GM18870 (cell line): Measurements from ENCODE around the gene PPIH.
A peak's percentile ranks its signal among the peaks of the same experiment; 100 is the strongest.
"Not testable (repeated sequence)": the region's sequence is repeated elsewhere in the genome, so short reads cannot be mapped to it uniquely, and the experiment has no call there.

Experiments used
- ATAC-seq: cut with Tn5 transposase; IDR thresholded peaks from one replicate; pipeline ENCODE4 v1.9.1; 2021; ENCODE audit warnings: moderate library complexity; ENCODE audit not compliant: unreplicated experiment

Gene PPIH

GRCh38 chr1:42657981-42658876, at the start of gene PPIH:
PPIH (plus strand) TSS chr1:42658423; CDS start chr1:42658447, 24 bp downstream.
- peak; percentile 84 for ATAC-seq

- ATAC-seq: no peak
These were observed 44.5 kb upstream of the PPIH start for GRCh38 chr1:42613803-42614131.

DNA sequence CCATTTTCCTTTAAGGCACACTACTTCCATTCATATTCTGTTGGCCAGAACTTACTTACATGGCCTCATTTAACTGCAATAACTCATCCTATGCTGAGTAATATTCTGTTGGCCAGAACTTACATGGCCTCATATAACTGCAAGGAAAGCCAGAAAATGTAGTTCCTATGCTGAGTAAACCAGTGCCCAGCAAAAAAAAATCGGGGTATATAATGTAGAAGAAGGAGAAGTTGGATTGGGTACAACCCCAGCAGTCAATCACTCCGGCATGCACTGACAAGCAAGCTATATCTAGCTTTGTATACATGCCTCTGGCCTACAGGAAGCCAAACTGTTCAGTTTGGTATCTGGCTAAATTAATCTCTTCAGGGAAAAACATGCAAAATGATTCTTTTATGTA, 39.4 kb upstream of the PPIH start:
- ATAC-seq: no peak

GRCh38 chr1:42620307-42620706, 37.9 kb upstream of the PPIH start:
- ATAC-seq: no peak

- ATAC-seq: not testable (repeated sequence)
These were observed 37.0 kb upstream of the PPIH start for GRCh38 chr1:42621180-42621579.

DNA sequence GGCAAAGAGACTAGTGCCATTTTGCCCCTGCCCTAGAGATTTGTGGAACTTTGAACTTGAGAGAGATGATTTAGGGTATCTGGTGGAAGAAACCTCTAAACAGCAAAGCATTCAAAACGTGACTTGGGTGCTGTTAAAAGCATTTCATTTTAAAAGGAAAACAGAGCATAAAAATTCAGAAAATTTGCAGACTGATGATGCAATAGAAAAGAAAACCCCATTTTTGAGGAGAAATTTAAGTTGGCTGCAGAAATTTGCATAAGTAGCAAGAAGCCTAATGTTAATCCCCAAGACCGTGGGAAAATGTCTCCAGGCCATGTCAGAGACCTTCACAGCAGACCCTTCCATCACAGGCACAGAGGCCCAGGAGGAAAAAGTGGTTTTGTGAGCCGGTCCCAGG, 31.0 kb upstream of the PPIH start:
- ATAC-seq: not testable (repeated sequence)

DNA sequence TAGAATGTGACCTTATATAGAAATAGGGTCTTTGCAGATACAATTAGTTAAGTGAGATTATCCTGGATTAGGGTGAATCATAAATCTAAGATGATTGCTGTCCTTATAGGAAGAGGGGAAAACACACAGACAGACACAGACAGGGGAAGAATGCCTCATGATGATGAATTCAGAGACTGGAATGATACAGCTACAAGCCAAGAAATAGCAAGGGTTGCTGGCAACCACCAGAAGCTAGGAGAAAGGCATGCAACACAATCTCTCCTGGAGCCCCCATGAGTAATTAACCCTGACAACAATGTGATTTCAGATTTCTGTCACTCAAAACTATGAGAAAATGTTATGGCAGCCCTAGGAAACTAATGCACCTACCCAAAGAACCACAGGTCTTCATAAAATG, 19.1 kb upstream of the PPIH start:
- no peak for ATAC-seq

GRCh38 chr1:42646056-42646455, 12.2 kb upstream of the PPIH start:
- ATAC-seq: no peak

GRCh38 chr1:42657201-42657600, 1.0 kb upstream of the PPIH start:
- ATAC-seq: no peak

DNA sequence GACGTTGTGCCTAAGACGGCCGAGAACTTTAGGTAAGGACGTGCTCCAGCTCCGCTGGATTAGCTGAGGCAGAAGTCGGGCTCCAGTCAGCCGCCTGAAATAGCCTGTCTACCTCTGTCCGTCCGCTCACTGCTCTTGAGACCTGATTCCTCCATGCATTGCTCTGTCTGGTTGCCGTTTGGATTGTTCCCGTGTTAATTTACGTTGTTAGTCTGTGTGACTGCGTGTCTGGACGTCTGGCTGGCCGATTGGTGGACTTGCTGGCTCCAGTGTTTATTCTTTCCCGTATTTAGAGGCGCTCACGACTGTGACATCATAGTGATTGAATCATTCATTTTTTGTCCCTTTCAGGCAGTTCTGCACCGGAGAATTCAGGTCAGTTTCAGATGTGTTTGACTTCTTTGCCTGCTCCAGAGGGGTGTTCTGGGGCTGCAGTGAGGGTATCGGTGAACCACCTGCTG, 684 bp downstream of the PPIH start:
- ATAC-seq: no peak

GRCh38 chr1:42660907-42661500, 2.8 kb downstream of the PPIH start:
- no peak for ATAC-seq

- ATAC-seq: no peak
These were observed 11.7 kb downstream of the PPIH start for GRCh38 chr1:42669936-42670335.

GRCh38 chr1:42670425-42670824, 12.2 kb downstream of the PPIH start:
- ATAC-seq: no peak

DNA sequence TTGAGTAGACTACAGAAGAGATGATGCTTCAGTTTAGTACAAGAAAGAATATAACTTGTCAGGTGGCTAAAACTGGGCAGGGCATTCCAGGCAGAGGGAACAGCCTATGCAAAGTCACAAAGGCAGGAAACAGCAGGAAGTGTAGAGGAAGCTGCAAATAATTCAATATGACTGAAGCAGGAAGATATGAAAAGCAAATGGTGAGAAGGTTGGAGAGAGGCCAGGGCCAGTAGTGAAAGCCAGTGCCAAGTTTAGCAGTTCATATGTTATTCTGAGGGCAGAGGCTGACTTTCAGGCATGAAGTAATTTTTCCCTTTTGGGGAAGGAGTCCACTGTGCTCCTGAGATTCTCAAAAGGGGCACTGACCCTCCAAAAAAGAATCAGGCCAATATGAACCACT, 16.0 kb downstream of the PPIH start:
- ATAC-seq: no peak

DNA sequence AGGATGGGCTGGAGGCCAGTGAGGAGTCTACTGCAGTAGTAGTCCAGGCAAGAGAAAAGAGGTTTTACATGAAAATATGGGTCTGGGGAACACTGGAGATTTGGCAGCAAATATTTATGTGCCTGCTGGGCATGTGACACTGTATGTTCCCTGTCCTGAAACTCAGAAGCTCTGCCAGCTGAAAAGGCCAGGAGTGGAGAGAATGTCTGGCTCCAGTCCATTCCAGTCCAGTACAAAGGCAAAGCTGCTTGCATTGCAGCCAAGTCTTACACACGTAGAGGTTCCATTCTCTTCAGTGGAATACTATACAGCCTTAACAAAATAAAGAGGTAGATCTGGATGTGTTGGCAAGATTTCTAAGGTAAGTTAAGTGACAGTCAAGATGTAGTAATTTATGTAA, 16.5 kb downstream of the PPIH start:
- no peak for ATAC-seq

DNA sequence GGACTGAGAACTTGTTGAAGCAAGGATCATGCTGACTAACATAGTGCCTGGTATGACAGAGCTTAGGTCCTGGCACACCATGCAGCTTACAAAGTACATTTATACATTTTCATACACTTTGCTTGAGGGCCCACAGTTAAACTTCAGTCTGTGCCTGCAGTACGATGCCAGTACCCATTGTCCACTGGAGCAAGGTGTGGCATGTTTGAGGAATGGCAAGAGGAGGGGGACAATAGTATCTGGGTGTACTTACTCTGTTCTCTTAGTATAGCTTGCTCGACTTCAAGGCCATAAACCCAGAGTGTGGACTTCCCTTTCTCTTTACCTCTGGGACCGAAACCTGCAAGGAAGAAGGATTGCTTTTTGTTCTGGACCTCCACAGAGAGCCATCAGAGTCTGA, 17.2 kb downstream of the PPIH start:
- no peak for ATAC-seq

DNA sequence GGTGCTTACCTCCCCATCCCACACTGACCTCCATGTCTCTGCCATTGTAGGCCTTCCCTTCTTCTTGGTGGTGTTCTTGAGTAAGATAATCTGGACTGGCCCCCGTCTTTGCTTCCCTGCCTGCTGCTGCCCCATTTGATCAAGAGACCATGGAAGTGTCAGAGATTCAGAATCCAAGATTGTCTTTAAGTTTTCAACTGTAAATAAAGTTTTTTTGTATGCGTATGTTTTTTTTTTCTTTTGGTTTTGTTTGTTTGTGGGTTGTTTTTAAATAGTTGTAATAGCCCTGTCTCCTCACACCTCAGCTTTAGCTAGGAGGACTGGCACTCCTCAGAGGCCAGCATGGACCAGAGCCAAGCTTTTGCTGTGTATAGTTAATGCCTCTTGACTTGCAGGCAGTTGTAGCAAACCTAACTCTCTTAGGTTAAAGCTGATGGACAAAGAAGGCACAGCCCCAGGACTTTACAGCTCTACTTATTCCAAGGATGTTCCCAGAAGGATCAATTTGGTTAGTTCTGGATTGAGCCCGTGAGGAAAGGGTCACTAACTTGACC, 18.4 kb downstream of the PPIH start:
- ATAC-seq: no peak

DNA sequence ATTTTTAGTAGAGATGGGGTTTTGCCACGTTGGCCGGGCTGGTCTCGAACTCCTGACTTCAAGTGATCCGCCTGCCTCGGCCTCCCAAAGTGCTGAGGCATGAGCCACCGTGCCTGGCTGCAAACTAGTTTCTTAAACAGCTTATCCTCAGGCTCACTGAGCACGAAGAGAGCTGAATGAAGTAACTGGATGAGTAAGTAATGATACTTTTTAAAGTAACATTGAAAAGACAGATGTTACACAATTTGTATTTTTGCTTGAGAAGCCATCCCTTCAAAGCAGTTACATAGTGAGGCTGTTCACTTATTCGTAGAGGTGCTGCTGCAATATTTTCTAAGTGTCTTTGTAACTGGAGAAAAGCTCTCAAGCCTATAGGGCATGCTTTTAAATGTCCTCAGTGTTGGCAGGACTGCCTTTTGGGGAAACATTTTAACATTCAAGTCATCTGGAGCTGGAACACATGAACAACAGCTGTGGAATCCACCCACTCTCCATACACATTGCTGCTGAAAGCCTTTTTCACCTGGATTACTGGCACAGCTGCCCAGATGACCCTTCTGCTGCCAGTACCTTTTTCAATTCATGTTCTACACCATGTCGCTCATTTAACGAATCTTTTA, 21.3 kb downstream of the PPIH start:
- no peak for ATAC-seq

DNA sequence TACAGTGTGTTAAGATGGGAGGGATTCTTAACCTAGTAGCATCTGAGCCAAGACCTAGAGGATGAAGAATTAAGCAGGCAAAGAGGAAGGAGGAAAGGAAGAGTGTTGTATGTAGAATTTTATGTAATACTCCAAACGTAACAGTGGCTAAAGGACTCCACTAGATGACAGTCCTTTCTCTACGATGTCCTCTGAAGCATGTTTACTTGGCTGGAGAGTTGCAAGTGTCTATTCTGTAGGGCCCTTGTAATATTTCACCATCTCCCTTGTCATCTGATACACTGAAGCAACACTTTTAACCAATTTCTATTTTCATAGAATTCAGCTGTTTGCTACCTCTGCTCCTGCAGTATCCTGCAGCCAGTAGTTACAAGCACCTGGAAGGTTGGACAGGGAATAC, 21.8 kb downstream of the PPIH start:
- no peak for ATAC-seq

DNA sequence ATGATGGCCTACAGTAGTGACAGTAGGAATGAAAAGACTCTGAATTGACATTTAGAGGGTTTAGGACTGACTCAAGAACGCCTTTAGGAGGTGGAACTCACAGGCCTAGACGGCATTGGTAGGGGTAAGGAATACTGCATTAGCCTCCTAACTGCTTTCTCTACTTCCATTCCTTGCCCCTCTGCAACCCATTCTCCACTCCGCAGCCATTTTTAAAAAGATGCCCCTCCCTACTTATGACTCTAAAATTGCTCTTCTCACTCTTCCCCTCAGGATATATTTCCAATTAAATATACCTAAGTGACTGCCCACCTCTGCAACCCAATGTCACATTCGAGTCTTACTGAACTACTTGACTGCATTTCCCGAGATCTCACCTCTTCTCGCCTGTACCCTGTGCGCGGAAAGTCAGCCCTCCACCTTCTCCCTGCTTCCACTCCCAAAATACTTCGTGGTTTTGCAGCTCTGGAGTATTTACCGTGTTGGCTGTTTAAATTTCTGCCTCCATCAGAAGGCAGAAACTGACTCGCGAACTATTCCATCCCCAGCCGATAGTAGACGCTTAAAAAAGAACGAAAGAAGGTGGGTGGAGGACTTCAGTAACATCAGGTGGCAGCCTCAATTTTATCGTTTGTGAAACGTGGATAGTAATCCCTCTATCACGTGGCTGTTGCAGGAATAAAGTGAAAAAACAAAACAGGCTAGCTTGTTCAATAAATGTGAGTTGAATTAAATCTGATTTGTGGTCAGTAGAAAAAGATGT, 22.9 kb downstream of the PPIH start:
- no peak for ATAC-seq
